GM18867 (cell line): ENCODE results near the gene AFG1L.
"Not testable (repeated sequence)": the region's sequence is repeated elsewhere in the genome, so short reads cannot be mapped to it uniquely, and the experiment has no call there.

Source experiments
- ATAC-seq: cut with Tn5 transposase; IDR thresholded peaks from one replicate; pipeline ENCODE4 v1.9.1; 2021; ENCODE audit warnings: mild to moderate bottlenecking, moderate library complexity; ENCODE audit not compliant: unreplicated experiment

The AFG1L gene

DNA sequence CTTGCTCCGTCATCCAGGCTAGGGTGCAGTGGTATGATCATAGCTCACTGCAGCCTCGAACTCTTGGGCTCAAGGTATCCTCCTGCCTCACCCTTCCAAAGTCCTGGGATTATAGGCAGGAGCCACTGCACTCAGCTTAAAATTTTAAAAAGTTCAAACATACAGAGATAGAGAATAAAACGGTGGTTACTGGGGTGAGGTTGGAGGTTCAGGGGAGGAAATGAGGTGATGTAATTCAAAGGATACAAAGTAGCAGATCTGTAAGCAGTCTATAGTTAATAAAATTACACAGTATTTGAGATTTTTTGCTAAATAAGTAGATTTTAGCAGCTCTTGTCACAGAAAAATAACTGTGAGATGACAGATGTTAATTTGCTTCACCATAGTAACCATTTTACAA lies 7.5 kb upstream of the AFG1L start:
- ATAC-seq, result no peak

- no peak for ATAC-seq
These were observed 6.1 kb upstream of the AFG1L start for GRCh38 chr6:108288742-108289141.

- ATAC-seq, result no peak
These were observed 3.8 kb upstream of the AFG1L start for GRCh38 chr6:108291091-108291490.

DNA sequence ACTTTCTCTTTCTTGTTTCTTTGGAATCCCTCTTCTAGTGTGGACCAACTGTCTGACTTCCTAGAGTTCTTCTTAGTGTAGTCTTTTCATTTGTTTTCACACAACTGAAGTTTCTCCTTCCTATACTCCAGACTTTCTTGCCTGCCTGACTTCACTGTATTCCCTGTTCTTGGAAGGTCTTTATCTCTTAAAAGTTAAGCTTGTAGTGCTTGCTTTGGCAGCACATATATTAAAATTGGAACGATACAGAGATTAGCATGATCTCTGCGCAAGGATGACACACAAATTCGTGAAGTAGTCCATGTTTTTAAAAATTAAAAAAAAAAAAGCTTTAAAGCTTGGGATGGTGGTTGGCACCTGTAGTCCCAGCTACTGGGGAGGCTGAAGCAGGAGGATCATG lies 2.3 kb upstream of the AFG1L start:
- not testable (repeated sequence) for ATAC-seq

GRCh38 chr6:108293527-108294296 lies 1.1 kb upstream of the AFG1L start:
- no peak for ATAC-seq

DNA sequence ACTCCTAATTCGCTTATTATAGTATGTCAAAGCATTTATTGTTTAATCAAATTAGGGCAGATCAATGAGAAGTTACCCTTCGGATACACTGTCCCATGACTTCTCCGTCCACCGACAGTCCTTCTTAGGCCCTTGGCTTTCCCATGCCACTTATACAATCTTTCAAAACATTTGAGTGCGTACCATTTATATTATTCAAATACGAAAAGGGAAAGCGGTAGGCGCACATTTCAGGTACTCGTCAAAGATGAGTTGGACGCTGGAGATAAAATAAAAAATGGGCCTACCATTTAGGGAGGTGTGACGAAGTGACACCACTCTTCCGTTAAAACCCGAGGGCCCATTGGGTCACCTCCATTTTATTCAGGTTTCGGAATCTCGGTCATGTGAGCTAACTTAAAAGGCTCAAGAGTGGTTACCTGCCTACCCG lies 542 bp upstream of the AFG1L start:
- peak; percentile 33 for ATAC-seq

- no peak for ATAC-seq
These were observed 822 bp downstream of the AFG1L start for GRCh38 chr6:108295676-108296075.

DNA sequence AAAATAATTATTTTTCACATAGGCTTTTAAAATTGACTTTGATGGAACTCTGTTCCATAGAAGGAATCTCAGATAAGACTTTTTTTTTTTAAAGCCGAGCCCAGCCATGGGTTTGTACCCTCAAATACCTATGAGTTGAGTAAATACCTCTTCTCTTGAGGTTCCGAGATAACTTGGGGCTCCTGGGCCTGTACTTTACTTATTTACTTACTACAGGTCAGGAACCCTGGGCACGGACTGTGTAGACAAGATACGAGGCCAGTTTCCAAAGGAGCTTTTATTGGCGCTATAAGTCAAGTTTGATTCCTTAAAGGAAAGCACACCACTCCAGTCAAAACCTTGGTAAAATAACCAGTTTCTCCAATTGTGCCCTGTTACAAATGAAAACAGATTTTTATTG lies 7.5 kb downstream of the AFG1L start:
- no peak for ATAC-seq

DNA sequence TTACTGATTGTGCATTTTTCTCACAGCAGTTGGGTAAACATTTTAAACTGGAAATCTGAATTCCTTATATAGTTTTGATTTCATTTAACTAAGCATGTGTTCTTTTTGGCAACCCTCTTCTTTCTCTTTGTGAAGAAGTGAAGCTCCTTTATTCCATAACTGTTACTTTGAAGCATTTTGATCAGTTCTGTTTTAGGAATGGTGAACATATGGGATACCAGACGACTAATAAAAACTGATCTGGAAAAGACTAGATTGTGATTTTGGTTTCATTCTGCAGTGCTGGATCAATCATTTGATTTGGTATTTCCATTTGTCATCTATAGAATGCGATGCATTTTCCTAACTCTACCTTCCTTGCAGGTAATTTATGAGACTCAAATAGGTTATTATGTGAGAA lies 9.8 kb downstream of the AFG1L start:
- no peak for ATAC-seq

- ATAC-seq, result not testable (repeated sequence)
These were observed 13.8 kb downstream of the AFG1L start for GRCh38 chr6:108308641-108309040.

- ATAC-seq, result no peak
These were observed 15.0 kb downstream of the AFG1L start for GRCh38 chr6:108309844-108310243.

GRCh38 chr6:108312605-108313004 lies 17.8 kb downstream of the AFG1L start:
- no peak for ATAC-seq

DNA sequence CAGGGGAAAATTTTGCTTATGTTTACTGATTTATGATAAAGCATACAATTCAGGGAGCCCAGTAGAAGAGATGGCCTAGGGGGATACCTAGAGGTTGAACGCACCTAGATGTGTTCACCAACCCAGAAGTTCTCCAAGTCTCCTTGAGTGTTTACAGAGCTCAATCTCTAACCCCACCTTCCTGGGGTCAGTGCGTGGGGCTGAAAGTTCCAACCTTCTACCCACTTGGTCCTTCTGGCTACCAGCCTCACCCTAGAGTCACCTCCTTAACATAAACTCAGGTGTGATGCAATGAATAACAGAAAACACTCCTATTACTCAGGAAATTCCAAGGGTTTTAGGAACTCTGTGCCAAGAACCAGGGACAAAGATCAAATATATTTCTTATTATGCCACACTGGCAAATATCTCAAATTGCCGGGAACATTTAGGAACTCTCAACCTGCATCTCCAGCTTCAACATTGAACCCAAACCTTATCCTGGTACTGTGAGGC lies 26.4 kb downstream of the AFG1L start:
- ATAC-seq, result no peak

DNA sequence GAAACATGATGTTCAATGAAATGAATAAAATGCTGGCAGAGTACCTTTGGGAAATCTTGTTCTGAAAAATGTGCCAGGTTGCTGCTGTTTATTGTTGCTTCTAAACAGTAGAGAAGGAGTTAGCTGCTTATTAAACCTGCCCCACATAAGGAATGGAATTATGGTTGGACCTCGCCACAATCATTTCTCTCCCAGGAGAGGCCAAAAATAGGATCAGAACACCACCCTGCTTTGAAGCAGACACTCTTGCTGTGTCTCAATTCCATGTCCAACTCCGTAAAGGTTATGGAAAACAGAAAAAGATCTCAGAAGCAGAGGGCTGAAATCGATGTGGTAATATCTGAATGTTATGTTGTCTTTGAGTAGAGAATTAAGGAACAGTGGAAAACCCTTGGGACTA lies 27.9 kb downstream of the AFG1L start:
- no peak for ATAC-seq

- no peak for ATAC-seq
These were observed 29.0 kb downstream of the AFG1L start for GRCh38 chr6:108323710-108324466.

- ATAC-seq, result not testable (repeated sequence)
These were observed 35.4 kb downstream of the AFG1L start for GRCh38 chr6:108330221-108330785.

GRCh38 chr6:108330806-108331205 lies 36.0 kb downstream of the AFG1L start:
- no peak for ATAC-seq

DNA sequence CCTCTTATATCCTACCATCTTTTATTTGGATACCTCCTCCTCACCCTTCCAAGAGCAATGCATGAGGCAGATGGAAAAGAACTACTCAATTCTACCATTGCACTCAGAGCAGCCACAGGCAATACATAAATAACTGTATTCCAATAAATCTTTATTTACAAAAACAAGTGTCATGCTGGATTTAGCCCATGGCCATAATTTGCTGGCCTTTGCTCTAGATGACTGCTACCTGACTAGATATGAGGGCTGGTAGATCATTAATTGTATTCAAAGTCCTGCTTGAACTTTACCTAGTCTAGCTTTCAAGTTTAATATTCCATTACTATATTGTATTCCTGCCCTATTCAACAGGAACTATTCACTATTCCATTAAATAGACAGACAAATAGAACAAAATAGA lies 37.1 kb downstream of the AFG1L start:
- ATAC-seq, result no peak

- no peak for ATAC-seq
These were observed 42.1 kb downstream of the AFG1L start for GRCh38 chr6:108336971-108337370.

DNA sequence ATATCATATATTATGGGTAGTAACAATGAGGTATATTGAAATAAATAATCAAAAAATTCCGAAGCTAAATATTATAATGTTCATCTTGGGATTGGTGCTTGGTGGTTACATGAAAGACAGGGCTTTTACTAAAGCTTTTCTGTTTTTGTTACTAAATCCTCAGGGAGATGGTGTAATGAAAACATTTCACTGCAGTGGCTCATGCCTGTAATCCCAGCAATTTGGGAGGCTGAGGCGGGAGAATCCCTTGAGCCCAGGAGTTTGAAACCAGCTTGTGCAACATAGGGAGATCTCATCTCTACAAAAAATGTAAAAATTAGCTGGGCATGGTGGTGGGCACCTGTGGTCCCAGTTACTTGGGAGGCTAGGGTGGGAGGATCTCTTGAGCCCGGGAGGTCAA lies 42.9 kb downstream of the AFG1L start:
- ATAC-seq, result no peak

- ATAC-seq, result no peak
These were observed 46.5 kb downstream of the AFG1L start for GRCh38 chr6:108341372-108341771.

- no peak for ATAC-seq
These were observed 49.0 kb downstream of the AFG1L start for GRCh38 chr6:108343894-108344293.
